GM23338 (cell line): Measurements from ENCODE around the gene STOX2. TPM values are rescaled to one million over a fixed set of nuclear protein-coding genes. Genes with fewer than 3 reads are reported as not detected.

ENCODE experiments used
- ATAC-seq: fragments of 200-7000 bp; cut with Tn5 transposase; 3 replicates; pipeline ENCODE4 v1.9.1; 2020
- DNase-seq: peaks from one replicate; pipeline ENCODE4 v3.0.0-alpha.2; 2015; ENCODE audit warnings: low spot score
- H2AFZ ChIP-seq: fragments of 200-600 bp; sonication (generic); 2 replicates; pipeline ENCODE4 v1.8.0; 2016; ENCODE audit warnings: antibody characterized with exemption, mild to moderate bottlenecking, moderate library complexity
- H3F3A ChIP-seq: fragments of 200-600 bp; sonication (generic); replicated peaks from 2 replicates; pipeline ENCODE4 v1.8.0; 2017; ENCODE audit warnings: antibody characterized with exemption, mixed run types, low read depth
- H3K27ac ChIP-seq: fragments of 200-600 bp; sonication (generic); 2 replicates; pipeline ENCODE4 v1.6.1; 2016; ENCODE audit warnings: low read depth
- H3K27me3 ChIP-seq: fragments of 200-600 bp; sonication (generic); 2 replicates; pipeline ENCODE4 v1.8.0; 2016; ENCODE audit warnings: mild to moderate bottlenecking, mixed run types, moderate library complexity; ENCODE audit not compliant: insufficient read depth
- H3K36me3 ChIP-seq: fragments of 200-600 bp; sonication (generic); 2 replicates; pipeline ENCODE4 v1.8.0; 2016; ENCODE audit warnings: mild to moderate bottlenecking; ENCODE audit not compliant: insufficient read depth
- H3K4me1 ChIP-seq: fragments of 200-600 bp; sonication (generic); 2 replicates; pipeline ENCODE4 v1.8.0; 2016; ENCODE audit warnings: mild to moderate bottlenecking, moderate library complexity; ENCODE audit not compliant: insufficient read depth
- H3K4me2 ChIP-seq: fragments of 200-600 bp; sonication (generic); 2 replicates; pipeline ENCODE4 v1.7.1; 2017; ENCODE audit warnings: mixed run types
- H3K4me3 ChIP-seq: fragments of 200-600 bp; sonication (generic); 2 replicates; pipeline ENCODE4 v1.6.1; 2016; ENCODE audit warnings: mixed run types
- H3K79me2 ChIP-seq: fragments of 200-600 bp; sonication (generic); replicated peaks from 2 replicates; pipeline ENCODE4 v1.8.0; 2017; ENCODE audit warnings: mild to moderate bottlenecking; ENCODE audit not compliant: insufficient read depth
- H3K9me2 ChIP-seq: fragments of 200-600 bp; sonication (generic); 2 replicates; pipeline ENCODE4 v1.8.0; 2017; ENCODE audit not compliant: insufficient read depth
- H4K20me1 ChIP-seq: fragments of 200-600 bp; sonication (generic); replicated peaks from 2 replicates; pipeline ENCODE4 v1.8.0; 2017; ENCODE audit warnings: mild to moderate bottlenecking; ENCODE audit not compliant: insufficient read depth
- H3K27ac Mint-ChIP-seq: 2 replicates; pipeline ENCODE4 v1.8.0; 2020; ENCODE audit warnings: inconsistent platforms, mild to moderate bottlenecking, moderate library complexity, mixed read lengths
- H3K27me3 Mint-ChIP-seq: 3 replicates; pipeline ENCODE4 v1.8.0; 2022; ENCODE audit warnings: low read depth, mild to moderate bottlenecking, moderate library complexity, mixed read lengths, inconsistent platforms; ENCODE audit not compliant: insufficient read depth, poor library complexity
- H3K36me3 Mint-ChIP-seq: 3 replicates; pipeline ENCODE4 v1.8.0; 2021; ENCODE audit warnings: low read depth, mild to moderate bottlenecking, inconsistent platforms, moderate library complexity, mixed read lengths
- H3K4me1 Mint-ChIP-seq: 3 replicates; pipeline ENCODE4 v1.8.0; 2020; ENCODE audit warnings: mild to moderate bottlenecking, inconsistent platforms, mixed read lengths
- H3K4me3 Mint-ChIP-seq: 3 replicates; pipeline ENCODE4 v1.8.0; 2021; ENCODE audit warnings: moderate library complexity, mild to moderate bottlenecking, inconsistent platforms, mixed read lengths
- H3K9me3 Mint-ChIP-seq: 3 replicates; pipeline ENCODE4 v1.8.0; 2020; ENCODE audit warnings: moderate library complexity, mild to moderate bottlenecking, inconsistent platforms, mixed read lengths
- CREB1 ChIP-seq: fragments of 250-450 bp; sonication (Bioruptor Pico); IDR thresholded peaks from 2 replicates; pipeline ENCODE4 v1.5.0; 2020; ENCODE audit warnings: low read depth, mild to moderate bottlenecking, moderate library complexity
- EZH2 ChIP-seq: fragments of 200-600 bp; sonication (generic); IDR thresholded peaks from one replicate; pipeline ENCODE4 v1.8.0; 2017; ENCODE audit warnings: antibody characterized with exemption, mild to moderate bottlenecking, low read depth; ENCODE audit not compliant: unreplicated experiment
- JUNB ChIP-seq: IDR thresholded peaks from one replicate; pipeline ENCODE4 v1.6.1; 2016; ENCODE audit warnings: antibody characterized with exemption; ENCODE audit not compliant: unreplicated experiment
- NANOG ChIP-seq: IDR thresholded peaks from 2 replicates; pipeline ENCODE4 v1.6.1; 2016; ENCODE audit warnings: antibody characterized with exemption, borderline replicate concordance
- POLR2AphosphoS5 ChIP-seq: IDR thresholded peaks from 2 replicates; pipeline ENCODE4 v1.6.1; 2016; ENCODE audit warnings: antibody characterized with exemption, low read depth
- ZNF114 ChIP-seq: fragments of 250-450 bp; sonication (Bioruptor Pico); IDR thresholded peaks from 2 replicates; pipeline ENCODE4 v1.5.0; 2020; ENCODE audit warnings: mild to moderate bottlenecking, moderate library complexity
- polyA plus RNA-seq: library from polyadenylated mRNA; unstranded; fragments of >200 nt; fragmentation: Nextera tagmentation; extraction: Ambion mirVana; gene quantifications from 2 replicates; pipeline ENCODE4 v1.2.1, GENCODE V29; 2016
- total RNA-seq: library from RNA; depleted of rRNA; stranded (reverse); fragments of >200 nt; shearing (Covaris generic); gene quantifications from 2 replicates; pipeline ENCODE4 v1.2.3, GENCODE V29; 2014
- TF ChIP-seq, protein P1 (sequence below), 2 experiments: fragments of 200-600 bp in 1 of 2; sonication (generic) in 1 of 2; conservative IDR thresholded peaks; 2 replicates each; pipeline versions ENCODE4 v1.5.1 to v1.6.1; 2016 to 2017; ENCODE audit warnings: antibody characterized with exemption in 2 of 2, low read depth in 2 of 2, mild to moderate bottlenecking in 2 of 2, moderate library complexity in 1 of 2
- TF ChIP-seq, protein P2 (sequence below): IDR thresholded peaks from one replicate; pipeline ENCODE4 v1.6.1; 2018; ENCODE audit warnings: antibody characterized with exemption; ENCODE audit not compliant: unreplicated experiment

Gene STOX2
- total and polyA plus RNA-seq, 2 experiments from 2014 or later, result 19.8 to 20.6 TPM

DNA sequence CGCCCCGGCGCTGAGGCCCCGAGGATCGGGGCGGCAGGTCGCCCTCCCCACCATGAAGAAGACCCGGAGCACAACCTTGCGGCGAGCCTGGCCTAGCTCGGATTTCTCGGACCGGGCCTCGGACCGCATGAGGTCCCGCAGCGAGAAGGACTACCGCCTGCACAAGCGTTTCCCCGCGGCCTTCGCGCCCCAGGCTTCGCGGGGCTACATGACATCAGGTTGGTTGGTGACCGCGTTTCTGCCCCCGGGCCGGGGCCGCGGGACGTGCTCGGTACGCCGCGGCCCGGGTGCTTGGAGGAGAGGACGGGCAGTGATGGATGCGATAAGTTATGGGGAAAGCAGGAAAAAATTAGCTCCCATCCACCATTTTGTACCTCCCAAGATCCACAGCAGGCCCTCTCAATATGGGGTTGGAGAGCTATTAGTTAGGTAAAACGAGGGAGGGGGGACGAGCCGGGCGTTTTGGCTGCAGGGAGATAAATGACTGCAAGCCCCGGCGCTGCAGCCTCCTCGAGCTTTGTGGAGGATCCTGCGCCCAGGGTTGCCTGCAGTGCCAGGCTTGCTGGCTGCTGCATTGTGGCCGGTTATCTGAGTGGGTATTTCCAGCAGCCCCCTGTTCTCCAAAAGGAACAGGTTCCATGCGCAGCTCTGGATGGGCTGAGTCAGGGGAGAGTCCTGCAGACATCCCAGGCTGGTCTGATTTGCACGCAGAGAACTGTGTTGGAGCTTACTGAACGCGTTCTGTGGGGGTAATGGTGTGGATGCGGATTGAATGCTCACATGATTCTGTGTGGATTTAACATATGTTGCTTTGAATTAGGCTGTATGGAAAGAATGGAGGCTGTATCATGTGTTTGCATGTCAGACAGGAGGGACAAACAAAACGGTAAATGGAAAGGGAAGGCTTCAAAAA, 1.9 kb downstream of the STOX2 start:
- H3K4me3 ChIP-seq, result peak overlapping the region; percentile 93
- H3K4me1 ChIP-seq, result peaks cover 37% of the 10 kb centered on the region
- peaks cover 32% of the 10 kb centered on the region for H3K9me3 Mint-ChIP-seq
- no peaks in the 10 kb centered on the region; the same call in 1 of the 2 replicates for H3F3A ChIP-seq
- H3K79me2 ChIP-seq, result peaks cover 55% of the 10 kb centered on the region
- H2AFZ ChIP-seq, result peak overlapping the region; percentile 85
- H3K27me3 Mint-ChIP-seq, result peaks cover 31% of the 10 kb centered on the region
- TF ChIP-seq, protein P1, sequence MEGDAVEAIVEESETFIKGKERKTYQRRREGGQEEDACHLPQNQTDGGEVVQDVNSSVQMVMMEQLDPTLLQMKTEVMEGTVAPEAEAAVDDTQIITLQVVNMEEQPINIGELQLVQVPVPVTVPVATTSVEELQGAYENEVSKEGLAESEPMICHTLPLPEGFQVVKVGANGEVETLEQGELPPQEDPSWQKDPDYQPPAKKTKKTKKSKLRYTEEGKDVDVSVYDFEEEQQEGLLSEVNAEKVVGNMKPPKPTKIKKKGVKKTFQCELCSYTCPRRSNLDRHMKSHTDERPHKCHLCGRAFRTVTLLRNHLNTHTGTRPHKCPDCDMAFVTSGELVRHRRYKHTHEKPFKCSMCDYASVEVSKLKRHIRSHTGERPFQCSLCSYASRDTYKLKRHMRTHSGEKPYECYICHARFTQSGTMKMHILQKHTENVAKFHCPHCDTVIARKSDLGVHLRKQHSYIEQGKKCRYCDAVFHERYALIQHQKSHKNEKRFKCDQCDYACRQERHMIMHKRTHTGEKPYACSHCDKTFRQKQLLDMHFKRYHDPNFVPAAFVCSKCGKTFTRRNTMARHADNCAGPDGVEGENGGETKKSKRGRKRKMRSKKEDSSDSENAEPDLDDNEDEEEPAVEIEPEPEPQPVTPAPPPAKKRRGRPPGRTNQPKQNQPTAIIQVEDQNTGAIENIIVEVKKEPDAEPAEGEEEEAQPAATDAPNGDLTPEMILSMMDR (conservative IDR thresholded peaks at IDR 0.05; ENCODE audit: low read depth in 2 of 2), result no peak
- TF ChIP-seq POLR2AphosphoS5, result 0 out of 2 replicates have a peak, but pooled peaks have one; percentile 15
- no peaks in the 10 kb centered on the region; the same call in 1 of the 2 replicates for H3K36me3 ChIP-seq
- peak; percentile 74 for DNase-seq
- peak; percentile 19 for ATAC-seq
- H3K4me2 ChIP-seq, result peak overlapping the region; percentile 98
- peaks cover 38% of the 10 kb centered on the region for H3K36me3 Mint-ChIP-seq
- no peak overlapping the region for H3K27ac ChIP-seq
- H4K20me1 ChIP-seq, result peaks cover 7% of the 10 kb centered on the region; the same call in 1 of the 2 replicates
- H3K4me3 Mint-ChIP-seq, result peak overlapping the region; percentile 89
- H3K4me1 Mint-ChIP-seq, result peaks cover 31% of the 10 kb centered on the region
- peaks cover 6% of the 10 kb centered on the region; the same call in 1 of the 2 replicates for H3K9me2 ChIP-seq
- peaks cover 46% of the 10 kb centered on the region for H3K27me3 ChIP-seq
- no peak overlapping the region for H3K27ac Mint-ChIP-seq

DNA sequence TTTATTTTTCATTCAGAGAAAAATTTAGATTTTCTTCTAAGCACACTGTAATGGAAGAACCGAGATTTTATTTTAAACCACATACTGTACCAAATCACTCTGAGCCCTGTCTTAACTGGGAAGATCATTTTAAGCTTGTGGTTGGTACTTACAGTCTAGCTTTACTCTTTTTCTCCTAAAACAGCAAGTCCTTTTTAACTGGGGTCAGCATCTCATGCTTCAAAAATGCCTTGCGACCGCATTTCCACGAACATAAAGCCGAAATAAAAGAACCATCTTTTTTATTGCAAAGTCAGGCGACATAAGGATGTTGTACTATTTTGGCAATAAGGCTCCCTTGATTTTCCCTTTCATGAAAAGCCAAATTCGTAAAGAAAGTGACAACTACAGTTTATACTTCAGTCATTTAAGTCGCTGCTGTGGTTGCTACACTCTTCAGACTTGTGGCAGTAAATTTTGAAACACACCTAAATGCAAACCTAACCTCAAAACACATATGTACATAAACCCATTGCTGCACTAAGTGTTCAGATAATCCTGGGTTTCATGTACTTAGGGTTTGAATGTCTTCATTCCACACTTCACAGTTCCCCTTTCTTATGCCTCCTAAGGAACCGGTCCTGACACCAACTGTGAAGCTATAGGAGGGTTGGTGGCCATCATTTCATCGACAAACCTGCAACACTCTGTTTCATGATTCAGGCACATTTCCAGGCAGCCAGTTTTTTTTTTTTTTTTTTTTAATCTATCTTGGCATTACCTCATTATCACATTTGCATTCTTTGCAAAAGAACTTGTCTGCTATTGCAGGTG, 3.0 kb downstream of the STOX2 start:
- H3K4me2 ChIP-seq, result peak overlapping the region; percentile 98
- ATAC-seq (no peak), DNase-seq (no peak)
- H2AFZ ChIP-seq, result no peak overlapping the region
- H3K27me3 ChIP-seq, result peaks cover 45% of the 10 kb centered on the region
- no peaks in the 10 kb centered on the region; the same call in 1 of the 2 replicates for H3K36me3 ChIP-seq
- peaks cover under 1% of the 10 kb centered on the region; the same call in 1 of the 2 replicates for H3K9me2 ChIP-seq
- Mint-ChIP-seq H3K27me3 (peaks cover 29% of the 10 kb centered on the region), H3K4me1 (peaks cover 31% of the 10 kb centered on the region), H3K36me3 (peaks cover 31% of the 10 kb centered on the region), H3K27ac (no peak overlapping the region), H3K4me3 (peak overlapping the region; percentile 89), H3K9me3 (peaks cover 26% of the 10 kb centered on the region)
- peaks cover 7% of the 10 kb centered on the region; the same call in 1 of the 2 replicates for H4K20me1 ChIP-seq
- peak overlapping the region; percentile 93 for H3K4me3 ChIP-seq
- H3K4me1 ChIP-seq, result peaks cover 37% of the 10 kb centered on the region
- no peak overlapping the region for H3K27ac ChIP-seq
- no peaks in the 10 kb centered on the region; the same call in 1 of the 2 replicates for H3F3A ChIP-seq
- peaks cover 66% of the 10 kb centered on the region for H3K79me2 ChIP-seq
- no peak for TF ChIP-seq JUNB
- no peak for TF ChIP-seq EZH2
- no peak for TF ChIP-seq ZNF114
- TF ChIP-seq, protein P2, sequence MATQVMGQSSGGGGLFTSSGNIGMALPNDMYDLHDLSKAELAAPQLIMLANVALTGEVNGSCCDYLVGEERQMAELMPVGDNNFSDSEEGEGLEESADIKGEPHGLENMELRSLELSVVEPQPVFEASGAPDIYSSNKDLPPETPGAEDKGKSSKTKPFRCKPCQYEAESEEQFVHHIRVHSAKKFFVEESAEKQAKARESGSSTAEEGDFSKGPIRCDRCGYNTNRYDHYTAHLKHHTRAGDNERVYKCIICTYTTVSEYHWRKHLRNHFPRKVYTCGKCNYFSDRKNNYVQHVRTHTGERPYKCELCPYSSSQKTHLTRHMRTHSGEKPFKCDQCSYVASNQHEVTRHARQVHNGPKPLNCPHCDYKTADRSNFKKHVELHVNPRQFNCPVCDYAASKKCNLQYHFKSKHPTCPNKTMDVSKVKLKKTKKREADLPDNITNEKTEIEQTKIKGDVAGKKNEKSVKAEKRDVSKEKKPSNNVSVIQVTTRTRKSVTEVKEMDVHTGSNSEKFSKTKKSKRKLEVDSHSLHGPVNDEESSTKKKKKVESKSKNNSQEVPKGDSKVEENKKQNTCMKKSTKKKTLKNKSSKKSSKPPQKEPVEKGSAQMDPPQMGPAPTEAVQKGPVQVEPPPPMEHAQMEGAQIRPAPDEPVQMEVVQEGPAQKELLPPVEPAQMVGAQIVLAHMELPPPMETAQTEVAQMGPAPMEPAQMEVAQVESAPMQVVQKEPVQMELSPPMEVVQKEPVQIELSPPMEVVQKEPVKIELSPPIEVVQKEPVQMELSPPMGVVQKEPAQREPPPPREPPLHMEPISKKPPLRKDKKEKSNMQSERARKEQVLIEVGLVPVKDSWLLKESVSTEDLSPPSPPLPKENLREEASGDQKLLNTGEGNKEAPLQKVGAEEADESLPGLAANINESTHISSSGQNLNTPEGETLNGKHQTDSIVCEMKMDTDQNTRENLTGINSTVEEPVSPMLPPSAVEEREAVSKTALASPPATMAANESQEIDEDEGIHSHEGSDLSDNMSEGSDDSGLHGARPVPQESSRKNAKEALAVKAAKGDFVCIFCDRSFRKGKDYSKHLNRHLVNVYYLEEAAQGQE, result no peak
- no peak for TF ChIP-seq POLR2AphosphoS5
- TF ChIP-seq CREB1 (CRISPR knock-in tag), result no peak
- no peak for TF ChIP-seq NANOG
- TF ChIP-seq, protein P1 (conservative IDR thresholded peaks at IDR 0.05; ENCODE audit: low read depth in 2 of 2), result no peak
